WERI-Rb-1 (cell line): ENCODE measurements around the gene DYNC1LI2.
A peak's percentile ranks its signal among the peaks of the same experiment; 100 is the strongest.

Experiments
- DNase-seq: peaks from one replicate; pipeline ENCODE4 v3.0.0-alpha.2; 2020
- H3K27ac ChIP-seq: fragments of 250-450 bp; sonication (Bioruptor Pico); 2 replicates; pipeline ENCODE4 v1.5.1; 2020; ENCODE audit warnings: mild to moderate bottlenecking, moderate library complexity
- H3K27me3 ChIP-seq: fragments of 250-450 bp; sonication (Bioruptor Pico); 2 replicates; pipeline ENCODE4 v1.5.1; 2021; ENCODE audit warnings: mild to moderate bottlenecking, low read depth, moderate library complexity; ENCODE audit not compliant: insufficient read depth, severe bottlenecking
- H3K36me3 ChIP-seq: fragments of 250-450 bp; sonication (Bioruptor Pico); 2 replicates; pipeline ENCODE4 v1.5.1; 2020; ENCODE audit warnings: mild to moderate bottlenecking, moderate library complexity
- H3K4me3 ChIP-seq: 2 replicates; pipeline ENCODE4 v1.5.1; 2011; ENCODE audit warnings: low read depth, mild to moderate bottlenecking, control low read depth, low read length
- H3K9me3 ChIP-seq: fragments of 250-450 bp; sonication (Bioruptor Pico); 2 replicates; pipeline ENCODE4 v1.5.1; 2021; ENCODE audit warnings: mild to moderate bottlenecking, moderate library complexity; ENCODE audit not compliant: severe bottlenecking
- TF ChIP-seq, protein P1 (sequence below): IDR thresholded peaks from 2 replicates; pipeline ENCODE4 v1.5.1; 2011; ENCODE audit warnings: low read depth, mild to moderate bottlenecking, control low read depth, inconsistent platforms, low read length

The DYNC1LI2 gene

DNA sequence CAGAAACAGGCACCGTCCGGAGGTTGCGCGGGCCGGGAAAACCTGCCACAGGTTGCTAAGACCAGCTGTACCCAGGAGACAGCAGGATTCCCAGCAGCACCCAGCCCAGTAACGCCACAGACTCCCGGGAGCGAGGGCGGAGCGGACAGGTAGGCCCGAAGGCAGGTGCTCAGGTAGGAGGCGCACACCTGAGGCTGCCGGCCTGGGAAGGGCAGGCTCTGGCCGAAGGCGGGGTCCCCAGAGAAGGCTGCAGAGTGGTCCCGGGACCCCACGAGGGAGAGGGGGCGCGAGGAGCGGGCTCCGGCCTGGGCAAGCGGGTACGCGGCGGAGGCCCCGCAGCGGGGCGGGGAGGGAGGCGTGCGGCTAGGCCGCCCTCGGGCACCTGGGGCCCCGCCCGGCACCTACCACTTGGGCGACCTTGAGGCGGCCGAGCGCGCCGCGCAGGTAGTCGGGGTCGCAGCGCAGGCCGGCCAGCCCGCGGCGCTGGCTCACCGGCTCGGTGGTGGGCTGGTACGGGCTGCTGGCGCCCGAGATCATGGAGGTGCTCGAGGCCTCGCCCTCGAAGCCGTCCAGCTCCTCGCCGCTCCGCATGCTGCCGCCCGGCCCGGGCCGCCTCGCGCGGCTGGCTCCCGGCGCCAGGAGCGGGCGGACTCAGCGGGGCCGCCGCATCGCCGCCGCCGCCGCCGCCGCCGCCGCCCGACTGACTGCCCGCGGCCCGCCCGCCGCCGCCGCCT is 55.3 kb downstream of the DYNC1LI2 start:
- Histone ChIP-seq H3K27ac (peak overlapping the region; percentile 73), H3K36me3 (no peaks in the 10 kb centered on the region; the same call in 1 of the 2 replicates), H3K9me3 (no peaks in the 10 kb centered on the region), H3K4me3 (peak overlapping the region; percentile 73), H3K27me3 (no peaks in the 10 kb centered on the region)
- TF ChIP-seq, protein P1, sequence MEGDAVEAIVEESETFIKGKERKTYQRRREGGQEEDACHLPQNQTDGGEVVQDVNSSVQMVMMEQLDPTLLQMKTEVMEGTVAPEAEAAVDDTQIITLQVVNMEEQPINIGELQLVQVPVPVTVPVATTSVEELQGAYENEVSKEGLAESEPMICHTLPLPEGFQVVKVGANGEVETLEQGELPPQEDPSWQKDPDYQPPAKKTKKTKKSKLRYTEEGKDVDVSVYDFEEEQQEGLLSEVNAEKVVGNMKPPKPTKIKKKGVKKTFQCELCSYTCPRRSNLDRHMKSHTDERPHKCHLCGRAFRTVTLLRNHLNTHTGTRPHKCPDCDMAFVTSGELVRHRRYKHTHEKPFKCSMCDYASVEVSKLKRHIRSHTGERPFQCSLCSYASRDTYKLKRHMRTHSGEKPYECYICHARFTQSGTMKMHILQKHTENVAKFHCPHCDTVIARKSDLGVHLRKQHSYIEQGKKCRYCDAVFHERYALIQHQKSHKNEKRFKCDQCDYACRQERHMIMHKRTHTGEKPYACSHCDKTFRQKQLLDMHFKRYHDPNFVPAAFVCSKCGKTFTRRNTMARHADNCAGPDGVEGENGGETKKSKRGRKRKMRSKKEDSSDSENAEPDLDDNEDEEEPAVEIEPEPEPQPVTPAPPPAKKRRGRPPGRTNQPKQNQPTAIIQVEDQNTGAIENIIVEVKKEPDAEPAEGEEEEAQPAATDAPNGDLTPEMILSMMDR: no peak
- DNase-seq: peak; percentile 34

DNA sequence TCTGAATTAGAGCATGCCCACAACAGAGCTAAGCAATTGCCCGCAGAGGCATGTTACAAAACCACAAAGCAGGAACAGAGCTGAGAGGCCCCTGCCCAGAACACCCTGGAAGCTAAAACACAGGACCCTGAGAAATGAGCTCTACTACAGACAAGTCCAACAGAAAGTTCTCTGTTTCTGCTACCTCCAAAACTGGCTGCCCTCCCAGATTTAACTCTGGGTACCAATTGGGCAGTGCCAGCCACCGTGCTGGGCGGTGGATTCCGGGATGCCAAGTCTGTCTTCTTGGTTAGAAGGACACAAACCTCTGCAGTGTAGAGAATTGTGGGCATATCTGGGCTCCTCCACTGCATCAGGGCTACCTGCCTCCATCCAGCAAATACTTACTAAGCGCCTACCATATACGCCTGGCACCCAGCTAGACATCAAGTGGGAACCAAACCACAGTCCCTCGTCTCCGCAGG is 55.9 kb downstream of the DYNC1LI2 start:
- Histone ChIP-seq H3K9me3 (no peaks in the 10 kb centered on the region), H3K27ac (no peak overlapping the region; the same call in 1 of the 2 replicates), H3K36me3 (no peaks in the 10 kb centered on the region; the same call in 1 of the 2 replicates), H3K4me3 (peak overlapping the region; percentile 73), H3K27me3 (no peaks in the 10 kb centered on the region)
- TF ChIP-seq, protein P1: no peak
- no peak for DNase-seq

DNA sequence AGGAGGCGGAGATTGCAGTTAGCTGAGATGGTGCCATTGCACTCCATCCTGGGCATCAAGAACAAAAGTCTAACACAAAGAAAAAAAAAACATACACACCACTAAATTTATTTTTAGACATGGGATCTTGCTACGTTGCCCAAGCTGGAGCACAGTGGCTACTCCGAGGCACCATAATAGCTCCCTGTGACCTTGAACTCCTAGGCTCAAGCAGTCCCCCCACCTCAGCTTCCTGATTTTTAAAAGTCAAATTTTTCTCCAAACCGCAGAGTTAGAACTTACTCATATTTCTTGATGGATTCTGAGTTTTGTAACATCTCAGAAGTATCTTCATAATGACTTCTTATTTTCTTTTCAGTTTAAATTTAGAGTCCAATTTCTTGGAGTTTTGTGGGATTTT is 58.3 kb downstream of the DYNC1LI2 start:
- TF ChIP-seq, protein P1: no peak
- Histone ChIP-seq H3K36me3 (no peaks in the 10 kb centered on the region; the same call in 1 of the 2 replicates), H3K4me3 (no peak overlapping the region), H3K27me3 (no peaks in the 10 kb centered on the region), H3K9me3 (no peaks in the 10 kb centered on the region), H3K27ac (no peak overlapping the region)
- DNase-seq: no peak

DNA sequence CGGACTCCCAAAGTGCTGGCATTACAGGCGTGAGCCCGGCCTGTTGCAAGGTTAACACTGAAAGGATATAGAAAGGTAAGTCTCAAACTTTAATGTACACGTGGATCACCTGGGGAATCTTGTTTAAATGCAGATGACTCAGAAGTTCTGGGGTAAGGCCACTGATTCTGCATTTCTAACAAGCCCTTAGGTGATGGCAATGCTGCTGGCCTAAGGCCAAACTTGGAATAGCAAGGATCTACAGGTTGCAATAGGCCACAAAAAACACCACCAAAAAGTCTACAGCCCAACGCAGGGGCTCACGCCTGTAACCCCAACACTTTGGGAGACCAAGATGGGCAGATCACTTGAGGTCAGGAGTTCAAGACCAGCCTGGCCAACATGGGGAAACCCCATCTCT is 59.1 kb downstream of the DYNC1LI2 start:
- TF ChIP-seq, protein P1: no peak
- no peaks in the 10 kb centered on the region; the same call in 1 of the 2 replicates for H3K36me3 ChIP-seq
- DNase-seq: no peak
- no peaks in the 10 kb centered on the region for H3K9me3 ChIP-seq
- H3K27ac ChIP-seq: no peak overlapping the region
- no peaks in the 10 kb centered on the region for H3K27me3 ChIP-seq
- no peak overlapping the region for H3K4me3 ChIP-seq

DNA sequence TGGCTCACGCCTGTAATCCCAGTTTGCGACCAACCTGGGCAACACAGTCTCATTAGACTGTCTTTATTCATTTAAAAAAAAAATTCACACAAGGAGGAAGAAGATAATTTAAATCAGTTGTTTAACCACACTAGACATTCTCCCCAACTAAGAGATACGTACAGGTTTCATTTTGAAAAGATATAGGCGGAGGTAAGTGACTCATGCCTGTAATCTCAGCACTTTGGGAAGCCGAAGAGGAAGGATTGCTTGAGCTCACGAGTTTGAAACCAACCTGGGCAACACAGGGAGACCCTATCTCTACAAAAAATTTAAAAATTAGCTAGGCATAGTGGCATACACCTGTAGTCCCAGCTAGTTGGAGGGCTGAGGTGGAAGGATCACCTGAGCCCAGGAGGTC is 60.2 kb downstream of the DYNC1LI2 start:
- no peak overlapping the region for H3K4me3 ChIP-seq
- no peak for DNase-seq
- H3K9me3 ChIP-seq: no peaks in the 10 kb centered on the region
- H3K27ac ChIP-seq: no peak overlapping the region
- TF ChIP-seq, protein P1: no peak
- H3K36me3 ChIP-seq: no peaks in the 10 kb centered on the region; the same call in 1 of the 2 replicates
- no peaks in the 10 kb centered on the region for H3K27me3 ChIP-seq
